SH-SY5Y (cell line): ENCODE data around the gene MRGPRD.

Source experiments
- GATA2 ChIP-seq: IDR thresholded peaks from 2 replicates; pipeline ENCODE4 v1.6.1; 2011; ENCODE audit warnings: mild to moderate bottlenecking, low read depth, low read length
- GATA3 ChIP-seq: IDR thresholded peaks from 2 replicates; pipeline ENCODE4 v1.6.1; 2011; ENCODE audit warnings: low read depth, mild to moderate bottlenecking, low read length, moderate library complexity

DNA sequence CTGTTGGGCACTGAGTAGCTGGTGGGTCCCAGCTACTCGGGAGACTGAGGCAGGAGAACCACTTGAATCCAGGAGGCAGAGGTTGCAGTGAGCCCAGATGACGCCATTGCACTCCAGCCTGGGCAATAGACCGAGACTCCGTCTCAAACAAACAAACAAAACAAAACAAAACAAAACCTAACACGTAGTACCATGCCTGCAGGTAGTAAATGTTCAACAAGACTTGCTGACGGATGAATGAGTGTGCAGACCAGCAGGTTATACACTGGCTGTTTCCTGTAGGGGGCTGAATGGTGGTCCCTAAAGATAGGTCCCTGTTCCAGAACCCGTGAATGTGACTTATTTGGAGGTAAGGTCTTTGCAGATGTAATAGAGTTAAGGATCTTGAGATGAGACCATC, 12.8 kb upstream of the MRGPRD start:
- TF ChIP-seq GATA3 (no peak), GATA2 (no peak)
